GM23248 (cell line): ENCODE data around the gene AKNA.

Experiments used
- EZH2 ChIP-seq: fragments of 200-600 bp; sonication (generic); IDR thresholded peaks from 2 replicates; pipeline ENCODE4 v1.6.1; 2018; ENCODE audit warnings: antibody characterized with exemption, mild to moderate bottlenecking; ENCODE audit not compliant: insufficient read depth, poor library complexity, severe bottlenecking
- EZH2phosphoT487 ChIP-seq: fragments of 200-600 bp; sonication (generic); IDR thresholded peaks from 2 replicates; pipeline ENCODE4 v1.6.1; 2018; ENCODE audit warnings: antibody characterized with exemption, moderate library complexity, mild to moderate bottlenecking, low read depth; ENCODE audit not compliant: insufficient read depth

DNA sequence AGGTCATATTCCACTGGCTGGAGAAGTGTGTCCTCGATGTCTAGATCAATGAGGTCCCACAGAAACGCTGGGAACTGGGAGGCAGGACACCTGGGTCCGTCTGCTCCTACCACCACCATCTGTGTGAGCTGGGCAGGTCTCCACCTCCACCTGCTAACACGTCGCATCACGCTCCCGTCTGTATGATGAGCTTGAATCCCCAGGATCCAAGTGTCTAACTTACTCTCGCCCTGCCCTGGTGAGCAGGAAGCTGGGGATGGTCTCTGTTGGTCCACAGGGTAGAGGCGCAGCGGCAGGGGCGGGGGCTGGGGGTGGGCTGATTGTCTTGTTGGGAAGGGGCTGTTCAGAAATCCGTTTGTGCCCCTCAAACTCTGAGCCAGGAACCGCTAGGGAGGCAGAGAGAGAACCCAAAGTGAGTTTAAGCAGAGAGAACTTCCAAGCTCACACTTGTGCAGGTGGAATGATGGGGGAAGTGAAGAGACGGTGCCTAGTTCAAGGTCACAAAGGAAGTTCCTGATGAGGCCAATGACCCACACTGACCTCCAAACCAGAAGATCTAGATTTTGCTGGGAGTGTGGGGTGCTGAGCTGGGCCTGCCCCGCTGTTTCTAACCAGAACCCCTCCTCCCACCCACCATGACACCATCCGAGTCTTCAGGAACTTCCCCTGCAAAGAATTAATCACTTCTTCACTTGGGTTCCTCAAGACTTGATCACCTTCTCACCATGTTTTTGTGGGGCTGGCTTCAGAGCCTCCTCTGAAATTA lies 37.0 kb downstream of the AKNA start:
- TF ChIP-seq EZH2 (no peak), EZH2phosphoT487 (no peak)
